Immature natural killer cell (primary cell): ENCODE measurements around the gene CABYR. TPM values are rescaled to one million over a fixed set of nuclear protein-coding genes. Genes with fewer than 3 reads are reported as not detected.
A peak's percentile ranks its signal among the peaks of the same experiment; 100 is the strongest.

Source experiments
- DNase-seq, 3 donors: peaks; one replicate each; pipeline ENCODE4 v3.0.0; 2022; ENCODE audit warnings: mixed read lengths in 1 of 3
- H3K27ac Mint-ChIP-seq, 6 donors: one replicate each; pipeline ENCODE4 v1.8.0; 2020; ENCODE audit warnings: mixed read lengths in 6 of 6, mild to moderate bottlenecking in 5 of 6, inconsistent platforms in 4 of 6, moderate library complexity in 3 of 6
- H3K27me3 Mint-ChIP-seq, 3 donors: one replicate each; pipeline ENCODE4 v1.8.0; 2020 to 2021; ENCODE audit warnings: low read depth in 3 of 3, mild to moderate bottlenecking in 3 of 3, mixed read lengths in 3 of 3, moderate library complexity in 3 of 3, inconsistent platforms in 1 of 3
- H3K36me3 Mint-ChIP-seq, 3 donors: one replicate each; pipeline ENCODE4 v1.8.0; 2020; ENCODE audit warnings: mixed read lengths in 3 of 3, inconsistent platforms in 2 of 3, mild to moderate bottlenecking in 2 of 3
- H3K4me1 Mint-ChIP-seq, 2 donors: one replicate each; pipeline ENCODE4 v1.8.0; 2020; ENCODE audit warnings: inconsistent platforms in 2 of 2, mild to moderate bottlenecking in 2 of 2, mixed read lengths in 2 of 2, moderate library complexity in 1 of 2
- H3K4me3 Mint-ChIP-seq, 5 donors: one replicate each; pipeline ENCODE4 v1.8.0; 2020; ENCODE audit warnings: mild to moderate bottlenecking in 5 of 5, mixed read lengths in 5 of 5, inconsistent platforms in 3 of 5, moderate library complexity in 3 of 5
- H3K9me3 Mint-ChIP-seq, 6 donors: one replicate each; pipeline ENCODE4 v1.8.0; 2020; ENCODE audit warnings: mild to moderate bottlenecking in 6 of 6, mixed read lengths in 6 of 6, inconsistent platforms in 4 of 6, moderate library complexity in 3 of 6
- polyA plus RNA-seq, 3 donors: library from polyadenylated mRNA; unstranded; fragments of 300-500 nt; fragmentation: Illumina TruSeq; gene quantifications; one replicate each; pipeline ENCODE4 v1.2.3, GENCODE V29; 2021

Gene CABYR, protein sequence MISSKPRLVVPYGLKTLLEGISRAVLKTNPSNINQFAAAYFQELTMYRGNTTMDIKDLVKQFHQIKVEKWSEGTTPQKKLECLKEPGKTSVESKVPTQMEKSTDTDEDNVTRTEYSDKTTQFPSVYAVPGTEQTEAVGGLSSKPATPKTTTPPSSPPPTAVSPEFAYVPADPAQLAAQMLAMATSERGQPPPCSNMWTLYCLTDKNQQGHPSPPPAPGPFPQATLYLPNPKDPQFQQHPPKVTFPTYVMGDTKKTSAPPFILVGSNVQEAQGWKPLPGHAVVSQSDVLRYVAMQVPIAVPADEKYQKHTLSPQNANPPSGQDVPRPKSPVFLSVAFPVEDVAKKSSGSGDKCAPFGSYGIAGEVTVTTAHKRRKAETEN
- not detected for polyA plus RNA-seq

DNA sequence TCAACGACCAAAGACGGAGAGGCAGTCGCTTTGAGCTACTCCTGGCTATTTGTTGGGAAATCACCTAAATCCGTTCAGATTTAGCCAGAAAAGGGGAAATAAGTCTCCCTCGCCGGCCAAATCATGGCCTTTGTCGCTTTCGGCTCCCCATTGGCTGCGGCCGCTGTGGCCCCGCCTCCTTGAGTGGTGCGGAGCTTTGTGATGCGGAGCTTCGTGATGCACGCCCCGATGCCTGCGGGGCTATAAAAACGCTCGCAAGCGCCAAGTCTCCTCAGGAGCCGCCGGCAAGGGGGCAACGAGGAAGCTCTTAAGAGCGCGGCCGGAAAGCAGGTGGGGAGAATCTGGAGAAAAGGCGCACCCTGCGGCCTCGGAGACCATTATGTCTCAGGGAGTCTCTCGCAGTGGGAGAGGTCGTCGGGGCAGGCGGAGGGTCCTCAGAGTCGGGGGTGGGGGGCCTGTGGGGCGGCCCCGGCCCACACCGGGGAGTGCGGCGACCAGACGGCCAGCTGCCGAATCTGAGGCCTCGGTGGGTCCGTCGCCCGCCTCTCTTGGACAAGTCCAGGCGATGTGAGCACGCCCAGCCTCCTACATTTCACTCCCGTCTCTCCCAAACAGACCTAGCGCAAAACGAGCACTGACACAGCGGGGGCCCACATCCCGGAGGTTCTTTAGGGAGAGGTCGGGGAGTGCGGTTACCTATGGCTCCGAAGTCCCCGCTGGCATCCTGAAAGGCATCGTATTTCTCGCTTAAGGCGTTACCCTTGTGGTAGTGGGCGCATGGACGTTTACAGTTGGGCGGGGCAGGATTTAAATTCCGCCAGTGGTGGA is at the start of gene CABYR:
TSS of gene CABYR (plus strand) at position 274 of the 828 bp plus-strand sequence. CDS start 4,053 bp downstream, outside the sequence.
- peaks cover 7 to 12% (median 9%) of the 10 kb centered on the region in 3 donors for H3K36me3 Mint-ChIP-seq
- peaks cover 4 to 28% (median 15%) of the 10 kb centered on the region in 3 donors for H3K27me3 Mint-ChIP-seq
- H3K27ac Mint-ChIP-seq = peak within 1 kb of the TSS in 2 of 6 donors; percentile 59 to 71
- DNase-seq = peak; percentile 53 to 64 (median 59)
- no peaks in the 10 kb centered on the region for H3K9me3 Mint-ChIP-seq
- H3K4me1 Mint-ChIP-seq = peaks cover 16 to 37% of the 10 kb centered on the region in 2 donors
- peak within 1 kb of the TSS; percentile 86 to 90 (median 88) for H3K4me3 Mint-ChIP-seq

GRCh38 chr18:24089076-24089475 is 49.8 kb upstream of the CABYR start:
- peaks cover 7 to 27% of the 10 kb centered on the region in 2 donors for H3K4me1 Mint-ChIP-seq
- no peaks in the 10 kb centered on the region for H3K9me3 Mint-ChIP-seq
- H3K36me3 Mint-ChIP-seq = peaks cover 26 to 38% (median 36%) of the 10 kb centered on the region in 3 donors
- no peak overlapping the region for H3K4me3 Mint-ChIP-seq
- DNase-seq = no peak
- H3K27me3 Mint-ChIP-seq = peaks cover 0 to 2% (median 0%) of the 10 kb centered on the region in 3 donors
- H3K27ac Mint-ChIP-seq = no peak overlapping the region

DNA sequence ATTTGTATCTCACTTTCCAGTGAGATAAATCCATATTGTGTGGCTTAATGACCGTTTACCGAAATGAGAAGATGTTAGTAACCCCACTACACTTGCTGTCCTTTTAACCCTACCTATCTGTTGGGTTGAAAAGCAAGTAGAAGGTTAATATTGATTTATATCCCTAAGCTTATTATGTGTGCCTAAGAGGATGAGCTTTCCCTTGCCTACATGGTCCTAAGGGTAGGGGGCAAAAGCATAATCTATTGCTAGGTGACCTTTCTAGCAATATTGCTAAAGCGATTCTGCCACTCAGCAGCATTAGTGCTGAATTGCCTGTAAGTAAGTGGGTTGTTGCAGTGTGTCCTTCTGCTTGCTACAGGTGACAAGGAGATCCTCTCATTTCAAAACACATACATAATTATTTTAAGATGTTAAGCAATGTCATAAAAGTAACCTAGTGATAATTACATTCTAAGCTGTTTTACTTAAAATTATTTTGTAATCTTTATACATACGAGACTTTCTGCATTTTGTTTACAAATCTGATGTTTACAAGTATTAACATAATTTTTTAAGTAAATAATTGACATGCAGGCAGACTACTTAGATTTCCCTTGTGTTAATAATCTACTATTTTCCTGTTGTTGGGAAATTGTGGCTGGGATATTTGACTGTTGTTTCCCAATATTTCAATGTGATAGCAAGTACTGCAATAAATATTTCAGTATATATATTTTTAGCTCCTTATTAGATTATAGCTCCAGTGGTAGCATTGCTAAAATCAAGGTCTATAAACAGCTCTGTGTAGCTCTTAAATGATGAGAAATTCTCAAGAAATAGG is 49.1 kb upstream of the CABYR start:
- Mint-ChIP-seq H3K4me1 (peaks cover 14 to 33% of the 10 kb centered on the region in 2 donors), H3K36me3 (peaks cover 33 to 37% (median 33%) of the 10 kb centered on the region in 3 donors), H3K27ac (no peak overlapping the region), H3K27me3 (peaks cover 0 to 2% (median 0%) of the 10 kb centered on the region in 3 donors), H3K9me3 (no peaks in the 10 kb centered on the region), H3K4me3 (no peak overlapping the region)
- DNase-seq = no peak

DNA sequence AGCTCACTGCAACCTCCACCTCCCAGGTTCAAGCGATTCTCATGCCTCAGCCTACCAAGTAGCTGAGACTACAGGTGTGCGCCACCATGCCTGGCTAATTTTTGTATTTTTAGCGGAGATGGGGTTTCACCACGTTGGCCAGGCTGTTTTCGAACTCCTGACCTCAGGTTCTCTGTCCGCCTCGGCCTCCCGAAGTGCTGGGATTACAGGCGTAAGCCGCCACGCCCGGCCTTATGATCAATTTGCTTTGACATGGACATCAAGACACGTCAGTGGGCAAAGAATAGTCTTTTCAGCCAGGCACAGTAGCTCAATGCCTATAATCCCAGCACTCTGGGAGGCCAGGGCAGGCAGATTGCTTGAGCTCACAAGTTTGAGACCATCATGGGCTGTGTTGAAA is 48.0 kb upstream of the CABYR start:
- DNase-seq = no peak
- H3K27ac Mint-ChIP-seq = no peak overlapping the region
- no peak overlapping the region for H3K4me3 Mint-ChIP-seq
- no peaks in the 10 kb centered on the region for H3K9me3 Mint-ChIP-seq
- peaks cover 29 to 38% (median 34%) of the 10 kb centered on the region in 3 donors for H3K36me3 Mint-ChIP-seq
- H3K27me3 Mint-ChIP-seq = peaks cover 0 to 2% (median 0%) of the 10 kb centered on the region in 3 donors
- peaks cover 20 to 39% of the 10 kb centered on the region in 2 donors for H3K4me1 Mint-ChIP-seq

DNA sequence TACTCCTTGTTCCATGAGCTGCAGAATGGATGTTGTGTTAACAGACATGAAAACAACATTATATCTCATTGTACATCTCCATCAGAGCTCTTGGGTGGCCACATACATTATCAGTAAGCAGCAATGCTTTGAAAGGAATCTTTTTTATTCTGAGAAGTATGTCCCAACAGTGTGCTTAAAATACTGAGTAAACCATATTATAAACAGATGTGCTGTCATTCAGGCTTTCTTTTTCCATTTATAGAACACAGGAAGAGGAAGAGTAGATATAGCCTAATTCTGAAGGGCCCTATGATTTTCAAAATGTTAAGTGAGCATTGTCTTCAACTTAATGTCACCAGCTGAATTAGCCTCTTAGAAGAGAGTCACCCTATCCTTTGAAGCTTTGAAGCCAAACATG is 44.3 kb upstream of the CABYR start:
- no peak for DNase-seq
- H3K36me3 Mint-ChIP-seq = peaks cover 25 to 46% (median 39%) of the 10 kb centered on the region in 3 donors
- peak overlapping the region in 2 of 6 donors; percentile 18 to 49 for H3K27ac Mint-ChIP-seq
- H3K27me3 Mint-ChIP-seq = peaks cover 0 to 2% (median 0%) of the 10 kb centered on the region in 3 donors
- H3K4me1 Mint-ChIP-seq = peaks cover 18 to 41% of the 10 kb centered on the region in 2 donors
- H3K4me3 Mint-ChIP-seq = peak overlapping the region in 1 of 5 donors; percentile 9
- H3K9me3 Mint-ChIP-seq = peaks cover 0 to 5% (median under 1%) of the 10 kb centered on the region in 6 donors

GRCh38 chr18:24095976-24096375 is 42.9 kb upstream of the CABYR start:
- DNase-seq = no peak
- peak overlapping the region in 1 of 6 donors; percentile 45 for H3K27ac Mint-ChIP-seq
- H3K4me1 Mint-ChIP-seq = peaks cover 22 to 45% of the 10 kb centered on the region in 2 donors
- H3K36me3 Mint-ChIP-seq = peaks cover 25 to 43% (median 38%) of the 10 kb centered on the region in 3 donors
- no peak overlapping the region for H3K4me3 Mint-ChIP-seq
- H3K9me3 Mint-ChIP-seq = peaks cover 0 to 5% (median under 1%) of the 10 kb centered on the region in 6 donors
- H3K27me3 Mint-ChIP-seq = peaks cover 0 to 2% (median 0%) of the 10 kb centered on the region in 3 donors

DNA sequence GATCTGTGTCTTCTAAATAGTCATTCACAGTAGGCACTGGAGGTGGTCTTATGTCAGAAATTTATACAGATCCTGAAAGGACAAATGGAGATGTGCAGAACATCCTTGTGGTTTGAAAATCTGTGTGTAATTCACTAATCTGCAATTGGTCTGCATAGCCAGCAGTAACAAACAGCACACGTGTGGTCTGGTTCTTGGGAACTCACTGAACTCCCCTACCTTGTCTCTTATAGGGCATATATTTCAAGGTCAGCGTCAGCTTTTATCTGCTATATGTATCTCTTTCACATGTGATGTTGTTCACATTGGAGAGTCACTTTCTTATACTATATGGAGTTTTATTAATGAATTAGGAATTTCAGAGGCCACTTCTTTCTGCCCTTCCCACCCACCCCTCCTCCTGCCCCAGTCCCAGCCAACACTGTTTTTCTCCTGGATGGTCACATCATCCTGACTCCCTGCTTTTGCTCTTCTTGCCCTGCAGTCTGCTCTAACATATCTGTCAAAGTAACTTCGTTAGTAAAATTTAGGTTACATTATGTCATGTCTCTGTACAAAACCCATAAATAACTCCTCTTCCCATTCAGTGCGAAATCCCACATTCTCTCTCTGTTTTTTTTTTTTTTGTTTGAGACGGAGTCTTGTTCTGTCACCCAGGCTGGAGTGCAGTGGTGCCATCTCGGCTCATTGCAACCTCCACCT is 35.4 kb upstream of the CABYR start:
- Mint-ChIP-seq H3K9me3 (no peaks in the 10 kb centered on the region), H3K27me3 (no peaks in the 10 kb centered on the region), H3K27ac (peak overlapping the region in 1 of 6 donors; percentile 23), H3K4me1 (peaks cover 12 to 21% of the 10 kb centered on the region in 2 donors), H3K36me3 (peaks cover 7 to 21% (median 15%) of the 10 kb centered on the region in 3 donors), H3K4me3 (no peak overlapping the region)
- no peak for DNase-seq

DNA sequence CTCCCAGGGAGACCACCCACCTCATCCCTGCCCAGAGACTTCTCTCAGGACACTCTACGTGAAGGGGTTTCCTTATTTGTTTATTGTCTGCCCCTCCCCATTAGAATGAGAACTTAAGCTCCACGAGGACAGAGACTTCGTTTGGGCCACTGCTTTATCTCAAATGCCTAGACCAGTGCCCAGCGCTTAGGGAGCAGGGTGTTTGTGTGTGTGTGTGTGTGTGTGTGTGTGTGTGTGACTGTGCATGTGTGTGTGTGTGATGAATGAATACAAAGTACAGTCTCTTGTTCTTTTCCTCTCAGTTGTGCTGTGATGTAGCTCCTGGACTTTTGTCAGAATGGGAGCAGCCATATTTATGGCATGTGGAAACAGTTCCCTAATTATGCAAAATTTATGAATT is 34.4 kb upstream of the CABYR start:
- H3K4me3 Mint-ChIP-seq = no peak overlapping the region
- peaks cover 9 to 21% (median 15%) of the 10 kb centered on the region in 3 donors for H3K36me3 Mint-ChIP-seq
- peaks cover 0 to 2% (median 0%) of the 10 kb centered on the region in 3 donors for H3K27me3 Mint-ChIP-seq
- peak overlapping the region in 2 of 6 donors; percentile 21 to 62 for H3K27ac Mint-ChIP-seq
- H3K9me3 Mint-ChIP-seq = no peaks in the 10 kb centered on the region
- DNase-seq = no peak
- H3K4me1 Mint-ChIP-seq = peaks cover 12 to 21% of the 10 kb centered on the region in 2 donors

- H3K27me3 Mint-ChIP-seq = peaks cover 0 to 2% (median 0%) of the 10 kb centered on the region in 3 donors
- H3K4me3 Mint-ChIP-seq = no peak overlapping the region
- H3K27ac Mint-ChIP-seq = no peak overlapping the region
- no peaks in the 10 kb centered on the region for H3K9me3 Mint-ChIP-seq
- H3K36me3 Mint-ChIP-seq = peaks cover 5 to 21% (median 7%) of the 10 kb centered on the region in 3 donors
- H3K4me1 Mint-ChIP-seq = peaks cover 16 to 32% of the 10 kb centered on the region in 2 donors
- no peak for DNase-seq
Measured at GRCh38 chr18:24108641-24109040, 30.2 kb upstream of the CABYR start.

DNA sequence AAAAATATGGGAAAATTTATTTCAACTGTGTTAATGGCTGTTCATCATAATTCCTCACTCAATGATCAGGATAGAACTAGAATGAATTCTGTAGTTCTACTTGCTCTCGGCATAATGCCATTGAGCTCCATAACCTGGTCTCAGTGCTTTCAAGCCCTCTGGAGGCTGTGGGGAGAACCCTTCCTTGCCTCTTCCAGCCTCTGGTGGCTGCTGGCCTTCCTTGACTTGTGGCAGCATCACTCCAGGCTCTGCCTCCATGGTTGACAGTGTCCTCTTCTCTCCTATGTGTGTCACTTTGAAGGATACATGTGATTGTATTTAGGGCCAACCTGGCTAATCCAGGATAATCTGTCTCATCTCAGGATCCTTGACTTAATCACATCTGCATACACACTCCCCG is 26.9 kb upstream of the CABYR start:
- Mint-ChIP-seq H3K36me3 (peaks cover 0 to 21% (median 15%) of the 10 kb centered on the region in 3 donors), H3K4me3 (no peak overlapping the region), H3K4me1 (peaks cover 40 to 54% of the 10 kb centered on the region in 2 donors), H3K27ac (no peak overlapping the region), H3K27me3 (peaks cover 0 to 2% (median 0%) of the 10 kb centered on the region in 3 donors), H3K9me3 (no peaks in the 10 kb centered on the region)
- DNase-seq = no peak

DNA sequence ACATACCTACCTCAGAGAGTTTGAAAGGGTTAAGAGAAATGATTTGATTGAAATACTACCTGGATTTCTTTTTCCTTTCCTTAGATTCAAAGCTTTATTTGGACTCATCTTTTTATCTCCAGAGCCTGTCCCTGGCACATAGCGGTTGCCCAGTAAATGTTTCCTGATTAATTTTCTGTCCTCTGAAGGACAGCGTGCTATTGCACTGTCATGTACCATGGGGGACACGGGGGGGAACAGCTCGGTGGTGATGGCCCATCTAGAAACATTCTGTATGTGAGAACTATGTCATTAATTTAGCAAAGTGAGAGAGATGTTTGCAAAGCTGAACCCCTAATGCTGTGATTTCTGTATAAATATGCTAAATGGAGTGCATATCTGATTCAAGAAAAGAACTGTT is 26.4 kb upstream of the CABYR start:
- Mint-ChIP-seq H3K27ac (peak overlapping the region in 1 of 6 donors; percentile 35), H3K4me3 (no peak overlapping the region), H3K27me3 (peaks cover 0 to 2% (median 0%) of the 10 kb centered on the region in 3 donors), H3K4me1 (peaks cover 35 to 49% of the 10 kb centered on the region in 2 donors), H3K36me3 (peaks cover 0 to 21% (median 15%) of the 10 kb centered on the region in 3 donors), H3K9me3 (no peaks in the 10 kb centered on the region)
- DNase-seq = no peak

DNA sequence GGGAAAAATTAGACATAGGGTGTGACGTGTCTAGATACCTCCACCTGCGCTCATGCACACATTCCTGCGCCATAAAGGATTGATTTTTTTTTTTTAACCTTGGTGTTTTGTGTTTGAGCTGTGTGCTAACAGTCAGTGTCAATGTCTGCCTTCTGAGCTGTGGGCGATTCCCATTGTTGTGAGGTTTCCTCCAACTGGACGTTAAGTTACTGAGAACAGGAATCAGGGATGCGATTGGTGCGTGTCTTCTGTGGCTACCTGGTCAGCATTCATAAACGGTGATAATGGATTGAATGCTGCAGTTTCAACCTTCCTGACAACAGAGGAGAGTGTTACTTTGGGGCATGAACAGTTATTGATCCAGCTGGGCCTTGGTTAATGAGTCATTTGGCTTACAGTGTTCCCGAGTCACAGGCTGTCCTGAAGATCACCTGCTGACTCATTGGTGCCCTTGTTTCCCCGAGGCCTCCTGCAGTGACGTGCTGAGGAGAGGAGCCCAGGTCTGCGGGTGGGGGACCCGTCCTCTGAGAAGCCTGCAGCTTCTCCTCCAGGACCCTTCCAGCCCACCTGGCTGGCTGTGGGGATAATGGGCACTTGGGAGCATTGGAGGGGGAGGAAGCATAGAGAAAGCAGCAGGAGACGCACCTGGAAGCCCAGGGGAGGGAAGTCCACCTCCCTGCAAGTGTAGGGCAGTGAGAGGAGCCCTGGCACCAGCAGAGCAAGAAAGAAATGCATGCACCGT is 25.8 kb upstream of the CABYR start:
- Mint-ChIP-seq H3K4me3 (no peak overlapping the region), H3K36me3 (peaks cover 0 to 25% (median 15%) of the 10 kb centered on the region in 3 donors), H3K27ac (peak overlapping the region in 2 of 6 donors; percentile 8 to 65), H3K9me3 (no peaks in the 10 kb centered on the region), H3K4me1 (peaks cover 34 to 46% of the 10 kb centered on the region in 2 donors), H3K27me3 (peaks cover 0 to 2% (median 0%) of the 10 kb centered on the region in 3 donors)
- DNase-seq = no peak
